ENCODE results near the gene RFPL3.
"Not testable (repeated sequence)": the region's sequence is repeated elsewhere in the genome, so short reads cannot be mapped to it uniquely, and the experiment has no call there.

Gene RFPL3

GRCh38 chr22:32357567-32357966 lies at the start of gene RFPL3:
Gene RFPL3, plus strand, starts transcription at chr22:32357867. Its CDS starts 205 bp downstream, at chr22:32358072.
- DNase-seq = not testable (repeated sequence)

- no peak for DNase-seq
Measured at GRCh38 chr22:32308191-32308590, 49.5 kb upstream of the RFPL3 start.

GRCh38 chr22:32308934-32309333 lies 48.7 kb upstream of the RFPL3 start:
- no peak for DNase-seq

- no peak for DNase-seq
Measured at GRCh38 chr22:32309585-32310251, 47.9 kb upstream of the RFPL3 start.

- DNase-seq = no peak
Measured at GRCh38 chr22:32310777-32311176, 46.9 kb upstream of the RFPL3 start.

- no peak for DNase-seq
Measured at GRCh38 chr22:32311551-32312071, 46.1 kb upstream of the RFPL3 start.

- no peak for DNase-seq
Measured at GRCh38 chr22:32312748-32313147, 44.9 kb upstream of the RFPL3 start.

GRCh38 chr22:32313532-32313931 lies 44.1 kb upstream of the RFPL3 start:
- no peak for DNase-seq

- no peak for DNase-seq
Measured at GRCh38 chr22:32317524-32317923, 40.1 kb upstream of the RFPL3 start.

GRCh38 chr22:32318361-32318760 lies 39.3 kb upstream of the RFPL3 start:
- DNase-seq = no peak

- no peak for DNase-seq
Measured at GRCh38 chr22:32319861-32320406, 37.7 kb upstream of the RFPL3 start.

GRCh38 chr22:32322986-32323385 lies 34.7 kb upstream of the RFPL3 start:
- no peak for DNase-seq

- no peak for DNase-seq
Measured at GRCh38 chr22:32323513-32324164, 34.0 kb upstream of the RFPL3 start.

GRCh38 chr22:32324505-32325415 lies 32.9 kb upstream of the RFPL3 start:
- no peak for DNase-seq

GRCh38 chr22:32325416-32325801 lies 32.3 kb upstream of the RFPL3 start:
- no peak for DNase-seq

GRCh38 chr22:32325811-32326237 lies 31.8 kb upstream of the RFPL3 start:
- DNase-seq = no peak

- DNase-seq = no peak
Measured at GRCh38 chr22:32326647-32327046, 31.0 kb upstream of the RFPL3 start.

GRCh38 chr22:32327066-32327465 lies 30.6 kb upstream of the RFPL3 start:
- DNase-seq = no peak

GRCh38 chr22:32327596-32328171 lies 30.0 kb upstream of the RFPL3 start:
- no peak for DNase-seq

- DNase-seq = no peak
Measured at GRCh38 chr22:32328306-32329201, 29.1 kb upstream of the RFPL3 start.

- no peak for DNase-seq
Measured at GRCh38 chr22:32329202-32329645, 28.4 kb upstream of the RFPL3 start.

Measured in NCI-H526 (cell line).